Calu3 (cell line): Measurements from ENCODE around the gene LYPD6. TPM values are rescaled to one million over a fixed set of nuclear protein-coding genes. Genes with fewer than 3 reads are reported as not detected.

ENCODE experiments used
- BruUV-seq: library from RNA; stranded (reverse); fragments of 400-500 nt; replicated peaks from 2 replicates; lab custom pipeline; 2021; lab: Mats Ljungman, UMichigan
- CTCF ChIA-PET: fragments of 300-600 bp; sonication (Branson Sonifier 250); formaldehyde crosslinking; loops from one replicate; lab custom pipeline; 2022; ENCODE audit warnings: antibody characterized with exemption; lab: Charles Lee
- DNase-seq: peaks from one replicate; pipeline ENCODE4 v3.0.0; 2022
- H3K27ac Mint-ChIP-seq: one replicate; pipeline ENCODE4 v1.8.0; 2022; ENCODE audit warnings: mixed read lengths; ENCODE audit not compliant: unreplicated experiment
- H3K27me3 Mint-ChIP-seq: one replicate; pipeline ENCODE4 v1.8.0; 2022; ENCODE audit warnings: mixed read lengths; ENCODE audit not compliant: unreplicated experiment
- H3K36me3 Mint-ChIP-seq: one replicate; pipeline ENCODE4 v1.8.0; 2022; ENCODE audit warnings: mild to moderate bottlenecking, moderate library complexity, mixed read lengths; ENCODE audit not compliant: insufficient read depth, unreplicated experiment
- H3K4me1 Mint-ChIP-seq: one replicate; pipeline ENCODE4 v1.8.0; 2022; ENCODE audit warnings: mild to moderate bottlenecking, low read depth, mixed read lengths; ENCODE audit not compliant: unreplicated experiment
- H3K4me3 Mint-ChIP-seq: one replicate; pipeline ENCODE4 v1.8.0; 2022; ENCODE audit warnings: mild to moderate bottlenecking, low read depth, moderate library complexity, mixed read lengths; ENCODE audit not compliant: unreplicated experiment
- H3K9me3 Mint-ChIP-seq: one replicate; pipeline ENCODE4 v1.8.0; 2022; ENCODE audit warnings: low read depth, mixed read lengths; ENCODE audit not compliant: unreplicated experiment
- intact Hi-C: fragments of 100-400 bp; cut with micrococcal nuclease; formaldehyde crosslinking; loops from one replicate; pipeline ENCODE4 v1.10.0; 2022; ENCODE audit not compliant: unreplicated experiment
- total RNA-seq: library from RNA; stranded (reverse); gene quantifications from 2 replicates; pipeline ENCODE4 v1.2.3, GENCODE V29; 2022
- TF ChIP-seq, protein P1 (sequence below): fragments of 200-600 bp; IDR thresholded peaks from one replicate; pipeline ENCODE4 v1.8.0; 2022; ENCODE audit warnings: antibody characterized with exemption; ENCODE audit not compliant: unreplicated experiment

Gene LYPD6
- total RNA-seq, 1 experiment from 2014 or later: 3.4 TPM

GRCh38 chr2:149446748-149447147 is 116.4 kb downstream of the LYPD6 start:
- intact Hi-C loops: no loop called here
- Mint-ChIP-seq H3K27ac (no peak overlapping the region), H3K4me3 (no peak overlapping the region), H3K9me3 (no peaks in the 10 kb centered on the region), H3K27me3 (no peaks in the 10 kb centered on the region), H3K36me3 (no peaks in the 10 kb centered on the region), H3K4me1 (no peaks in the 10 kb centered on the region)
- CTCF ChIA-PET: no interaction called here
- BruUV-seq: no TSS peak
- DNase-seq: no peak
- TF ChIP-seq, protein P1, sequence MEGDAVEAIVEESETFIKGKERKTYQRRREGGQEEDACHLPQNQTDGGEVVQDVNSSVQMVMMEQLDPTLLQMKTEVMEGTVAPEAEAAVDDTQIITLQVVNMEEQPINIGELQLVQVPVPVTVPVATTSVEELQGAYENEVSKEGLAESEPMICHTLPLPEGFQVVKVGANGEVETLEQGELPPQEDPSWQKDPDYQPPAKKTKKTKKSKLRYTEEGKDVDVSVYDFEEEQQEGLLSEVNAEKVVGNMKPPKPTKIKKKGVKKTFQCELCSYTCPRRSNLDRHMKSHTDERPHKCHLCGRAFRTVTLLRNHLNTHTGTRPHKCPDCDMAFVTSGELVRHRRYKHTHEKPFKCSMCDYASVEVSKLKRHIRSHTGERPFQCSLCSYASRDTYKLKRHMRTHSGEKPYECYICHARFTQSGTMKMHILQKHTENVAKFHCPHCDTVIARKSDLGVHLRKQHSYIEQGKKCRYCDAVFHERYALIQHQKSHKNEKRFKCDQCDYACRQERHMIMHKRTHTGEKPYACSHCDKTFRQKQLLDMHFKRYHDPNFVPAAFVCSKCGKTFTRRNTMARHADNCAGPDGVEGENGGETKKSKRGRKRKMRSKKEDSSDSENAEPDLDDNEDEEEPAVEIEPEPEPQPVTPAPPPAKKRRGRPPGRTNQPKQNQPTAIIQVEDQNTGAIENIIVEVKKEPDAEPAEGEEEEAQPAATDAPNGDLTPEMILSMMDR: no peak

GRCh38 chr2:149448315-149448714 is 117.9 kb downstream of the LYPD6 start:
- H3K9me3 Mint-ChIP-seq: no peaks in the 10 kb centered on the region
- H3K4me3 Mint-ChIP-seq: no peak overlapping the region
- TF ChIP-seq, protein P1: no peak
- CTCF ChIA-PET: no interaction called here
- H3K27ac Mint-ChIP-seq: no peak overlapping the region
- H3K36me3 Mint-ChIP-seq: no peaks in the 10 kb centered on the region
- no peaks in the 10 kb centered on the region for H3K27me3 Mint-ChIP-seq
- no peaks in the 10 kb centered on the region for H3K4me1 Mint-ChIP-seq
- BruUV-seq: no TSS peak
- DNase-seq: no peak
- intact Hi-C loops: no loop called here

DNA sequence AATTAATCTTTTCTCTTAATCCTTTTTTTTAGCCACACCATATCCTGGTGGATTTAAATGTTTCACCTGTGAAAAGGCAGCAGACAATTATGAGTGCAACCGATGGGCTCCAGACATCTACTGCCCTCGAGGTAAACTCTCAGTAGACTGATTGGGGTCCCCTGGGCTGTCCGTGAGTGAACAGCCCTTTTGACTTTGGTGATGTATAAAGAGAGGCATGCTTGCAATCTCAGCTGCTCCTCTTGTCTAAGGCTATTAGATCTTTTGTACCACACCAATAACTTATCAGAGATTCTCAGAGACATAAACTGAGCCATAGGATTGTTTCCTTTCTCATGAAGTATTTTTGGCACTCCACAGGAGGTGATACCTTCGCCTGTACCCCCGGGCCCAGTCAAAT is 118.6 kb downstream of the LYPD6 start:
- BruUV-seq: no TSS peak
- Mint-ChIP-seq H3K36me3 (no peaks in the 10 kb centered on the region), H3K27me3 (no peaks in the 10 kb centered on the region), H3K4me1 (no peaks in the 10 kb centered on the region), H3K4me3 (no peak overlapping the region), H3K9me3 (no peaks in the 10 kb centered on the region), H3K27ac (no peak overlapping the region)
- no peak for DNase-seq
- intact Hi-C loops: no loop called here
- CTCF ChIA-PET: no interaction called here
- TF ChIP-seq, protein P1: no peak

GRCh38 chr2:149451417-149452165 is 121.2 kb downstream of the LYPD6 start:
- no peaks in the 10 kb centered on the region for H3K9me3 Mint-ChIP-seq
- H3K27ac Mint-ChIP-seq: no peak overlapping the region
- H3K36me3 Mint-ChIP-seq: no peaks in the 10 kb centered on the region
- H3K4me1 Mint-ChIP-seq: no peaks in the 10 kb centered on the region
- BruUV-seq: no TSS peak
- DNase-seq: no peak
- TF ChIP-seq, protein P1: no peak
- H3K4me3 Mint-ChIP-seq: no peak overlapping the region
- H3K27me3 Mint-ChIP-seq: no peaks in the 10 kb centered on the region
- CTCF ChIA-PET: no interaction called here
- intact Hi-C loops: no loop called here
